GM19324 (cell line): Measurements from ENCODE around the gene HEBP2.
A peak's percentile ranks its signal among the peaks of the same experiment; 100 is the strongest.

Experiments used
- ATAC-seq: cut with Tn5 transposase; IDR thresholded peaks from one replicate; pipeline ENCODE4 v1.9.1; 2021; ENCODE audit warnings: mild to moderate bottlenecking, moderate library complexity; ENCODE audit not compliant: unreplicated experiment, low FRiP score

The HEBP2 gene

GRCh38 chr6:138450445-138450844 lies 46.4 kb downstream of the HEBP2 start:
- no peak for ATAC-seq

- no peak for ATAC-seq
Observed at GRCh38 chr6:138451043-138451442, 47.0 kb downstream of the HEBP2 start.

- no peak for ATAC-seq
Observed at GRCh38 chr6:138454981-138455706, 51.1 kb downstream of the HEBP2 start.

- ATAC-seq: peak; percentile 97
Observed at GRCh38 chr6:138455746-138456400, 51.9 kb downstream of the HEBP2 start.

- ATAC-seq: peak; percentile 16
Observed at GRCh38 chr6:138456401-138456790, 52.4 kb downstream of the HEBP2 start.

DNA sequence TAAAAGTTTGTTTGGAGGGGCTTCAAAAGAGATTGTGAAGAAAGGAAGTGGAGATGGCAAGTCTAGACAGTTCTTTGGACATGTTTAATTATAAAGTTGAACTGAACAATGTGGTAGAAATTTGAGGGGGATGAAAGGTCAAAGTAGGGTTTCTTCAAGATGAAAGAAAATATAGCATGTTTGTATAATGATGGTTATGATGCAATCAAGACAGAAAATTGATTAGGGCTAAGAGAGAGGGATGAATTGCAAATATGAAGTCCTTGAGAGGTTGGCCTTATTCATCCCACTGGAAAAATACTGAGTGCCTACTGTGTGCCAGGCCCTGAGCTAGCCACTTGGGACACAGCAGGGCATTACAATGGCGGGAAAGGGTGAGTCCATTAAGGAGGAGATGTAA lies 57.6 kb downstream of the HEBP2 start:
- no peak for ATAC-seq

DNA sequence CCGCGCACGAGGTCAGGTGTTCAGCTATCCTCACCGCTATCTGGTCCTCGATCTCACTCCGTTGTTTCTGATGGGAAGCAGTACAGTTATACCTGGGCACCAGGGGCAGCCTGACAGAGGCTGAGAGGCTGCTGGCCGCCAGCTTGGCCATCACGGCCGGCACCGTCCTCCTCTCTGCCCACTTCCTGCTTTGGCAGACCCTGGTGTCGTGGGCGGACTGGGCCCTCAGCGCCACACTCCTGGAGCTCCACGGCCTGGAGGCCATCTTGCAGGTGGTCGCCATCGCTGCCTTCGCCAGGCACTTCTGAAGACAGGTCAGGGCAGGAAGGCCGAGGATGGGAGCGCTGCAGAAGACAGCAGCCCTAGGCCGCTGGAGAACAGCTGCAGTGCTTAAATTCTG lies 60.1 kb downstream of the HEBP2 start:
- no peak for ATAC-seq

DNA sequence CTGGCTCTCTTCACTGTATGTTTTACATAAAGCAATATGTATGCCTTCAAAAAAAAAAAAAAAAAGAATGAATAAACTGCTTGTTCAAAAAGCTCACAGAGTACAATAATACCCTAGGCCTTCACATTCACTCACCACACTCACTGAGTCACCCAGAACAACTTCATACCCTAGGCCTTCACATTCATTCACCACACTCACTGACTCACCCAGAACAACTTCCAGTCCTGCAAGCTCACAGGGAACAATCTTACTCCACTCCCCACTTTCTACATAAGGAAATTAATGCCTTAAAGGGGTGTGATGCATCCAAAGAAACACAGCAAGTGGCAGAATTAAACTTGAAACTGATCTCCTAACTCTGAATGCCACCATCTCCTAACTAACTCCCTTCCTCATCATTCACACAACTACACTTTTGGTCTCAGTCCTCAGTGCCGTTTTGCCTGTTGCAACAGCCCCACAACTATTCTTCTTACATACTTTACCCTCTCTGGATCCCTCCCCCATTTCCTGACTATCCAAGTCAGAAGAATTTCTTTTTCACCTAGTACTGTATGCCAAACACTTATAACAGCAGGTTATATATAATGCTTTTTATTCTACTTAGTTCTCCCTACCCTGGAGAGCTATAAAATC lies 61.1 kb downstream of the HEBP2 start:
- ATAC-seq: no peak

GRCh38 chr6:138467901-138468300 lies 63.9 kb downstream of the HEBP2 start:
- ATAC-seq: no peak

DNA sequence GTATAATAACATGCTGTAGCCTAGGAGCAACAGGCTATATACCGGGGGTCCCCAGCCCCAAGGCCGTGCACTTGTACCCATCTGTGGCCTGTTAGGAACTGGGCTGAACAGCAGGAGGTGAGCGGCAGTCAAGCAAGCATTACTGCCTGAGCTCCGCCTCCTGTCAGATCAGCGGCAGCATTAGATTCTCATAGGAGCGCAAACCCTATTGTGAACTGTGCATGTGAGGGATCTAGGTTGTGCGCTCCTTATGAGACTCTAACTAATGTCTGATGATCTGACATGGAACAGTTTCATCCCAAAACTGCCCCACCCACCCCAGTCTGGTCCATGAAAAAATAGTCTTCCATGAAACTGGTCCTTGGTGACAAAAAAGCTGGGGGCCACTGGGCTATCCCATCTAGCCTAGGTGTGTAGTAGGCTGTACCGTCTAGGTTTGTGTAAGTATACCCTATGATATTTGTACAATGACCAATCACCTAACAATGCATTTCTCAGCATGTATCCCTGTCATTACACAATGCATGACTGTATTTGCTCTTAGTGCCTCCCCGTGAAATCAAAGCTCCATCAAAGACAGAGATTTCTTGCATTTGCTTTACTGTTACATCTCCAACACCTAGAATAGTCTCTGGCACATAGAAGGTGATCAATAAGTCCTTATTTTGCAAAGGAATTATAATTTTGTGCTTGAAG lies 64.4 kb downstream of the HEBP2 start:
- no peak for ATAC-seq
